Purkinje cell (primary cell): ENCODE data around the gene SLC22A3. TPM values are rescaled to one million over a fixed set of nuclear protein-coding genes. Genes with fewer than 3 reads are reported as not detected.

ENCODE experiments used
- polyA plus RNA-seq: library from polyadenylated mRNA; unstranded; fragments of >200 nt; fragmentation: Nextera tagmentation; gene quantifications from 2 replicates; pipeline ENCODE4 v1.2.1, GENCODE V29; 2014

The SLC22A3 gene
- 0.13 and 0.34 TPM in 2 replicates for polyA plus RNA-seq

GRCh38 chr6:160348223-160349019 lies at the start of gene SLC22A3:
SLC22A3 (plus strand) TSS chr6:160348378; CDS start chr6:160348420, 42 bp downstream.

Other genes starting within 250 kb of the SLC22A3 start
- 0.55 TPM in 1 of 2 replicates, not detected in the other for gene SLC22A1, start 226.6 kb upstream of the SLC22A3 start, polyA plus RNA-seq
- gene SLC22A2, start 89.6 kb upstream of the SLC22A3 start, polyA plus RNA-seq: not detected in 2 replicates